ENCODE results near the gene MRPL21. TPM values are rescaled to one million over a fixed set of nuclear protein-coding genes. Genes with fewer than 3 reads are reported as not detected.

MRPL21 gene
- total and polyA plus RNA-seq, 2 of the 13 experiments (the other 11 are each of a cell fraction or from before 2014, with no cell fraction given), result 61.5 to 100 TPM

DNA sequence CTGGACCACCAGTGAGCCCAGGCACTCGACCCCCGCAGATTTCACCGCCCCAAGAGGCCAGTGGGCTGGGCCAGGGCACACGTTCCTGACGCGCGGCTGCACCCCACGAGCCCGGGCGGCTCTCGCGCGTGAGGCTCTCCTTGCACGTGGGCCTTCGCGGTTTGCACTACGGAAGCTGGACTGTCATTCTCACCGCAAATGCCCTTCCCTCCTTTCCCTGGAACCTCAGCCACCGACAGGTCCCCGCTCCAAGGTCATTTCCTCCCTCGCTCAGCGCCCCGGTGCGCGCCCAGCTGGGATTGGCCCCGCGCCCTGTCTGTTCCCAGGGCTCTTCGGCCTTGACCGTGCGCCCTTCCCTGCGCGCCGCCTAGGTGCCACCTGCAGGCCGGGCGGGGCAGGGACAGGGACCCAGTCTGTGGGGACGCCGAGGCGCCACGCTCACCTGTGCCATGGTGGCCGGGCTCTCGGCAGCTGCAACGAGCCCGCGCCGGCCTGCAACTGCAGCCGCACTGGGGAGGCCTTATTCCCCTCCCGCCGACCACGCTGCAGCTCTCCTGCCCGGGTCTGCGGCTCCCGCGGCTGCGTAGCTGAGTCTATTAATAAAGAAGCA, 59.8 kb downstream of the MRPL21 start (continued):
- TF ChIP-seq ATF5 (CRISPR knock-in tag; IDR thresholded peaks at IDR 0.05; ENCODE audit: low read depth) (no peak), SNAPC5 (CRISPR knock-in tag; IDR thresholded peaks at IDR 0.05; ENCODE audit: borderline replicate concordance) (no peak), NR0B2 (CRISPR knock-in tag; IDR thresholded peaks at IDR 0.05) (peak; percentile 63; the same call in 1 of the 2 replicates), SMAD3 (CRISPR knock-in tag; IDR thresholded peaks at IDR 0.05) (no peak), MEIS1 (CRISPR knock-in tag; IDR thresholded peaks at IDR 0.05; ENCODE audit: borderline replicate concordance) (peak; percentile 79; the same call in 1 of the 2 replicates), ONECUT2 (CRISPR knock-in tag; IDR thresholded peaks at IDR 0.05) (no peak), MED8 (CRISPR knock-in tag; IDR thresholded peaks at IDR 0.05; ENCODE audit: insufficient replicate concordance) (peak; percentile 63), IRF2 (CRISPR knock-in tag; IDR thresholded peaks at IDR 0.05) (peak; percentile 65; the same call in 1 of the 2 replicates), ZNF354B (CRISPR knock-in tag; IDR thresholded peaks at IDR 0.05) (peak; percentile 83; the same call in 1 of the 2 replicates), ZFP62 (CRISPR knock-in tag; IDR thresholded peaks at IDR 0.05) (no peak), ZSCAN12 (CRISPR knock-in tag; IDR thresholded peaks at IDR 0.05) (no peak), CREM (IDR thresholded peaks at IDR 0.05) (peak; percentile 27), CREM (CRISPR knock-in tag; IDR thresholded peaks at IDR 0.05) (no peak), ZNF713 (CRISPR knock-in tag; IDR thresholded peaks at IDR 0.05) (0 out of 2 replicates have a peak, but pooled peaks have one; percentile 73), ZNF343 (CRISPR knock-in tag; IDR thresholded peaks at IDR 0.05) (no peak), ZFX (CRISPR knock-in tag; IDR thresholded peaks at IDR 0.05; ENCODE audit: low read depth) (peak; percentile 74), MLLT10 (CRISPR knock-in tag; IDR thresholded peaks at IDR 0.05) (no peak), NFRKB (IDR thresholded peaks at IDR 0.05) (no peak), ARNTL (CRISPR knock-in tag; IDR thresholded peaks at IDR 0.05) (peak; percentile 77), ETV6 (CRISPR knock-in tag; conservative IDR thresholded peaks at IDR 0.05) (no peak), MAZ (IDR thresholded peaks at IDR 0.05; ENCODE audit: borderline replicate concordance, low read depth, low read length) (no peak; the same call in 1 of the 2 replicates), MAZ (CRISPR knock-in tag; IDR thresholded peaks at IDR 0.05; ENCODE audit: low read depth) (peak; percentile 83), NFE2L1 (CRISPR knock-in tag; IDR thresholded peaks at IDR 0.05; ENCODE audit: borderline replicate concordance) (no peak), CEBPB (IDR thresholded peaks at IDR 0.05; ENCODE audit: borderline replicate concordance, low read depth, low read length) (no peak), SOX6 (IDR thresholded peaks at IDR 0.05) (no peak), SOX6 (CRISPR knock-in tag; IDR thresholded peaks at IDR 0.05) (peak; percentile 84), ZNF878 (CRISPR knock-in tag; IDR thresholded peaks at IDR 0.05) (peak; percentile 50; the same call in 1 of the 2 replicates), MXD1 (CRISPR knock-in tag; IDR thresholded peaks at IDR 0.05) (peak; percentile 71; the same call in 1 of the 2 replicates), NPAS2 (CRISPR knock-in tag; IDR thresholded peaks at IDR 0.05; ENCODE audit: borderline replicate concordance) (no peak)
- TF ChIP-seq, protein P1, sequence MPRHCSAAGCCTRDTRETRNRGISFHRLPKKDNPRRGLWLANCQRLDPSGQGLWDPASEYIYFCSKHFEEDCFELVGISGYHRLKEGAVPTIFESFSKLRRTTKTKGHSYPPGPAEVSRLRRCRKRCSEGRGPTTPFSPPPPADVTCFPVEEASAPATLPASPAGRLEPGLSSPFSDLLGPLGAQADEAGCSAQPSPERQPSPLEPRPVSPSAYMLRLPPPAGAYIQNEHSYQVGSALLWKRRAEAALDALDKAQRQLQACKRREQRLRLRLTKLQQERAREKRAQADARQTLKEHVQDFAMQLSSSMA (CRISPR knock-in tag; IDR thresholded peaks at IDR 0.05), result no peak

Data from HepG2 (cell line).